IMR-90 (cell line): Measurements from ENCODE around the gene FARS2. TPM values are rescaled to one million over a fixed set of nuclear protein-coding genes. Genes with fewer than 3 reads are reported as not detected.

ENCODE experiments used
- ATAC-seq: fragments of 200-7000 bp; cut with Tn5 transposase; 2 replicates; pipeline ENCODE4 v1.9.1; 2020; ENCODE audit warnings: low read depth, mild to moderate bottlenecking, moderate library complexity
- BruUV-seq: library from RNA; stranded (reverse); fragments of 400-500 nt; replicated peaks from 2 replicates; lab custom pipeline; 2021; lab: Mats Ljungman, UMichigan
- CTCF ChIA-PET: fragments of 300-600 bp; formaldehyde crosslinking; extraction: SDS; loops from one replicate; lab custom pipeline; 2021; ENCODE audit warnings: antibody characterized with exemption; lab: Yijun Ruan, JAX
- POLR2A ChIA-PET: fragments of 300-600 bp; sonication (Branson Sonifier 250); formaldehyde crosslinking; loops from one replicate; lab custom pipeline; 2022; ENCODE audit warnings: antibody characterized with exemption; ENCODE audit not compliant: unreplicated experiment; lab: Charles Lee
- DNase-seq: peaks from one replicate; pipeline ENCODE4 v3.0.0; 2013
- H2AFZ ChIP-seq: replicated peaks from 2 replicates; pipeline ENCODE3; 2013; ENCODE audit warnings: low read length, mild to moderate bottlenecking; ENCODE audit not compliant: poor library complexity
- H2AK5ac ChIP-seq: 2 replicates; pipeline ENCODE4 v1.6.1; 2013; ENCODE audit warnings: low read depth, low read length, inconsistent platforms
- H2AK9ac ChIP-seq: replicated peaks from 2 replicates; pipeline ENCODE3; 2013; ENCODE audit warnings: mild to moderate bottlenecking, low read depth, low read length, moderate library complexity; ENCODE audit not compliant: poor library complexity
- H2BK120ac ChIP-seq: 2 replicates; pipeline ENCODE4 v1.6.1; 2013; ENCODE audit warnings: low read depth, low read length, inconsistent platforms
- H2BK15ac ChIP-seq: 3 replicates; pipeline ENCODE4 v1.6.1; 2013; ENCODE audit warnings: low read depth, low read length, inconsistent platforms
- H2BK20ac ChIP-seq: 2 replicates; pipeline ENCODE4 v1.6.1; 2013; ENCODE audit warnings: low read depth, mild to moderate bottlenecking, inconsistent platforms, low read length, moderate library complexity
- H2BK5ac ChIP-seq: 2 replicates; pipeline ENCODE4 v1.6.1; 2013; ENCODE audit warnings: mild to moderate bottlenecking, low read depth, low read length, inconsistent platforms; ENCODE audit not compliant: poor library complexity, severe bottlenecking
- H3K14ac ChIP-seq: replicated peaks from 2 replicates; pipeline ENCODE4 v1.6.1; 2013; ENCODE audit warnings: low read depth, low read length, inconsistent platforms
- H3K18ac ChIP-seq: 2 replicates; pipeline ENCODE4 v1.6.1; 2013; ENCODE audit warnings: low read depth, low read length, control low read depth
- H3K23ac ChIP-seq: 2 replicates; pipeline ENCODE4 v1.6.1; 2013; ENCODE audit warnings: low read depth, low read length, inconsistent platforms
- H3K27ac ChIP-seq: 2 replicates; pipeline ENCODE4 v1.5.1; 2013; ENCODE audit warnings: mild to moderate bottlenecking, control low read depth, low read length; ENCODE audit not compliant: insufficient read depth
- H3K27me3 ChIP-seq: 2 replicates; pipeline ENCODE4 v1.6.1; 2013; ENCODE audit warnings: low read length; ENCODE audit not compliant: control insufficient read depth, insufficient read depth
- H3K36me3 ChIP-seq: 2 replicates; pipeline ENCODE4 v1.6.1; 2013; ENCODE audit warnings: low read length, mixed read lengths; ENCODE audit not compliant: control insufficient read depth, insufficient read depth
- H3K4ac ChIP-seq: 2 replicates; pipeline ENCODE4 v1.6.1; 2013; ENCODE audit warnings: low read depth, low read length, inconsistent platforms
- H3K4me1 ChIP-seq: 2 replicates; pipeline ENCODE4 v1.6.1; 2013; ENCODE audit warnings: low read length, mixed read lengths; ENCODE audit not compliant: control insufficient read depth, insufficient read depth
- H3K4me2 ChIP-seq: 2 replicates; pipeline ENCODE4 v1.6.1; 2013; ENCODE audit warnings: low read depth, mild to moderate bottlenecking, control low read depth, low read length, moderate library complexity
- H3K4me3 ChIP-seq: 2 replicates; pipeline ENCODE4 v1.5.1; 2013; ENCODE audit warnings: low read depth, mild to moderate bottlenecking, control low read depth, low read length, moderate library complexity; ENCODE audit not compliant: insufficient read depth
- H3K56ac ChIP-seq: 2 replicates; pipeline ENCODE4 v1.6.1; 2013; ENCODE audit warnings: low read length, inconsistent platforms; ENCODE audit not compliant: insufficient read depth; ENCODE audit errors: extremely low read depth
- H3K79me1 ChIP-seq, 2 experiments: 2 replicates each; pipeline ENCODE4 v1.6.1; 2013; ENCODE audit warnings: low read length in 2 of 2, inconsistent platforms in 1 of 2, low read depth in 1 of 2
- H3K9ac ChIP-seq: 2 replicates; pipeline ENCODE4 v1.6.1; 2013; ENCODE audit warnings: low read depth, low read length, control low read depth
- H3K9me1 ChIP-seq: 2 replicates; pipeline ENCODE4 v1.6.1; 2013; ENCODE audit warnings: low read length, inconsistent platforms; ENCODE audit not compliant: insufficient read depth
- H3K9me3 ChIP-seq: 2 replicates; pipeline ENCODE4 v1.6.1; 2013; ENCODE audit warnings: low read length; ENCODE audit not compliant: control insufficient read depth, insufficient read depth
- H4K20me1 ChIP-seq: 2 replicates; pipeline ENCODE4 v1.6.1; 2013; ENCODE audit warnings: low read length, inconsistent platforms; ENCODE audit not compliant: insufficient read depth
- H4K5ac ChIP-seq: 2 replicates; pipeline ENCODE4 v1.6.1; 2013; ENCODE audit warnings: mild to moderate bottlenecking, low read depth, low read length, control low read depth
- H4K8ac ChIP-seq, 2 experiments: 2 replicates each; pipeline ENCODE4 v1.6.1; 2013; ENCODE audit warnings: low read depth in 2 of 2, low read length in 2 of 2, control low read depth in 1 of 2, inconsistent platforms in 1 of 2
- H4K91ac ChIP-seq: 2 replicates; pipeline ENCODE4 v1.6.1; 2013; ENCODE audit warnings: low read depth, low read length, inconsistent platforms; ENCODE audit not compliant: insufficient read depth
- ELK1 ChIP-seq: fragments of 150-350 bp; IDR thresholded peaks from 2 replicates; pipeline ENCODE4 v1.6.1; 2016; ENCODE audit warnings: low read depth, mild to moderate bottlenecking, low read length, moderate library complexity, borderline replicate concordance
- MAFK ChIP-seq: IDR thresholded peaks from 2 replicates; pipeline ENCODE4 v1.6.1; 2012; ENCODE audit warnings: low read depth, low read length, improper control_type of control experiment
- WGBS, 2 experiments: methylation state at CpG; one replicate each; pipeline versions ENCODE4 v1.1.5 to v1.1.7; 2013; ENCODE audit warnings: missing lambda C conversion rate in 2 of 2; ENCODE audit not compliant: insufficient read length in 1 of 2; ENCODE audit errors: extremely low coverage in 2 of 2; 5-methylcytosine and 5-hydroxymethylcytosine counted together
- dilution Hi-C: fragments of 300-500 bp; cut with HindIII; formaldehyde crosslinking; loops from one replicate; pipeline ENCODE4 v1.14.3; 2018; ENCODE audit warnings: low sequenced_read_pairs; ENCODE audit not compliant: unreplicated experiment
- in situ Hi-C: fragments of 300-500 bp; cut with MboI; formaldehyde crosslinking; loops from 3 replicates; pipeline ENCODE4 v1.14.3; 2019; ENCODE audit warnings: low sequenced_read_pairs, inconsistent platforms, mixed read lengths
- intact Hi-C: fragments of 100-400 bp; cut with micrococcal nuclease; formaldehyde crosslinking; loops from 2 replicates; pipeline ENCODE4 v1.10.0; 2022
- polyA plus RNA-seq, 3 experiments: library from polyadenylated mRNA; depleted of rRNA; stranded (reverse); fragments of >200 nt; gene quantifications; 2 replicates each; pipeline ENCODE4 v1.2.3, GENCODE V29; 2012; ENCODE audit warnings: low replicate concordance in 1 of 3
- total RNA-seq: library from RNA; depleted of rRNA; stranded (reverse); fragments of >200 nt; gene quantifications from 2 replicates; pipeline ENCODE4 v1.2.3, GENCODE V29; 2012

FARS2 gene
- total and polyA plus RNA-seq, 2 of the 4 experiments (the other 2 are of a cell fraction) = 12.1 to 28.9 TPM

- Histone ChIP-seq H3K9ac (no peak overlapping the region), H3K18ac (no peak overlapping the region), H3K14ac (no peak overlapping the region), H4K91ac (no peak overlapping the region), H2AFZ (no peak overlapping the region), H3K9me3 (no peaks in the 10 kb centered on the region), H3K56ac (no peak overlapping the region), H2BK120ac (no peak overlapping the region), H3K4me2 (no peak overlapping the region), H3K27me3 (no peaks in the 10 kb centered on the region), H3K4me1 (no peaks in the 10 kb centered on the region), H3K9me1 (no peaks in the 10 kb centered on the region), H3K79me1 (no peaks in the 10 kb centered on the region), H2BK15ac (no peak overlapping the region), H4K8ac (no peak overlapping the region), H3K27ac (no peak overlapping the region), H2BK5ac (no peak overlapping the region), H3K4me3 (no peak overlapping the region), H3K4ac (no peak overlapping the region), H4K20me1 (no peaks in the 10 kb centered on the region), H2BK20ac (no peak overlapping the region), H3K36me3 (no peaks in the 10 kb centered on the region), H2AK5ac (no peak overlapping the region), H2AK9ac (no peak overlapping the region), H3K23ac (no peak overlapping the region), H4K5ac (no peak overlapping the region)
- BruUV-seq = no TSS peak
- intact Hi-C loops (no loop called here), in situ Hi-C loops (no loop called here), dilution Hi-C loops (no loop called here)
- ATAC-seq = no peak
- ChIA-PET POLR2A (no interaction called here), CTCF (no interaction called here)
- TF ChIP-seq MAFK (peak; percentile 16; the same call in 1 of the 2 replicates), ELK1 (no peak)
- DNase-seq = no peak
- 100% methylated on average over 3 of the region's 6 CpGs; no CpG with 5 or more reads in 1 of the 2 experiments for WGBS, 2 experiments
These were observed 514.8 kb downstream of the FARS2 start for GRCh38 chr6:5776104-5776503.
